Gastrocnemius medialis (tissue), 4 donors: Measurements from ENCODE around the gene NDOR1. TPM values are rescaled to one million over a fixed set of nuclear protein-coding genes. Genes with fewer than 3 reads are reported as not detected.

Experiments used
- ATAC-seq, 2 donors: fragments of 150-250 bp; one replicate each; pipeline ENCODE4 v1.9.1; 2016
- DNase-seq, 2 donors: peaks; one replicate each; pipeline ENCODE4 v3.0.0-alpha.2; 2019
- H3K27ac ChIP-seq, 4 donors: fragments of 200-600 bp; sonication (generic); 1 replicate in 1 of 4; 2 replicates in 3 of 4; pipeline ENCODE4 v1.5.1; 2016 to 2018; ENCODE audit warnings: mild to moderate bottlenecking in 2 of 4, moderate library complexity in 1 of 4
- H3K27me3 ChIP-seq, 3 donors: fragments of 200-600 bp; sonication (generic) in 2 of 3; 1 replicate in 1 of 3; 2 replicates in 2 of 3; pipeline versions ENCODE4 v1.5.1 to v1.6.0; 2016 to 2019; ENCODE audit warnings: mild to moderate bottlenecking in 1 of 3, moderate library complexity in 1 of 3
- H3K36me3 ChIP-seq, 2 donors: fragments of 200-600 bp; sonication (generic) in 1 of 2; one replicate each; pipeline ENCODE4 v1.5.1; 2017 to 2018
- H3K4me1 ChIP-seq, 2 donors: fragments of 200-600 bp; sonication (generic) in 1 of 2; one replicate each; pipeline ENCODE4 v1.5.1; 2016 to 2017; ENCODE audit warnings: mild to moderate bottlenecking in 2 of 2
- H3K4me3 ChIP-seq, 4 donors: fragments of 200-600 bp; sonication (generic) in 3 of 4; 1 replicate in 1 of 4; 2 replicates in 3 of 4; pipeline ENCODE4 v1.5.1; 2016 to 2019; ENCODE audit warnings: mild to moderate bottlenecking in 2 of 4
- H3K9me3 ChIP-seq, 3 donors: fragments of 200-600 bp; sonication (generic) in 2 of 3; 1 replicate in 1 of 3; 2 replicates in 2 of 3; pipeline ENCODE4 v1.5.1; 2016 to 2019
- CTCF ChIP-seq, 5 experiments: fragments of 450-650 bp in 3 of 5; fragments of 200-600 bp in 2 of 5; sonication (generic) in 2 of 5; IDR thresholded peaks in 4 of 5; conservative IDR thresholded peaks in 1 of 5; 1 replicate in 4 of 5; 2 replicates in 1 of 5; pipeline ENCODE4 v1.5.1; 2016 to 2019; ENCODE audit warnings: antibody characterized with exemption in 5 of 5, mild to moderate bottlenecking in 3 of 5, moderate library complexity in 3 of 5
- POLR2A ChIP-seq, 2 donors: fragments of 450-650 bp; IDR thresholded peaks; one replicate each; pipeline ENCODE4 v1.6.1; 2017; ENCODE audit warnings: antibody characterized with exemption in 2 of 2, mild to moderate bottlenecking in 2 of 2, moderate library complexity in 2 of 2
- in situ Hi-C, 4 donors: fragments of 200-750 bp; cut with MboI; loops; one replicate each; pipeline versions ENCODE4 v1.15.0 to v1.8.0; 2017; ENCODE audit warnings: low sequenced_read_pairs in 4 of 4
- intact Hi-C: fragments of 100-400 bp; cut with DNase I; formaldehyde crosslinking; loops from one replicate; pipeline ENCODE4 v1.15.1; 2023; ENCODE audit warnings: low total_unique reads
- total RNA-seq, 4 donors: library from RNA; depleted of rRNA; stranded (reverse); fragments of >200 nt; gene quantifications; one replicate each; pipeline versions ENCODE4 v1.1.0 to v1.2.3, GENCODE V29; 2016

The NDOR1 gene
- total RNA-seq, 4 donors from 2014 or later, result 2.4 to 5.0 (median 4.1) TPM

GRCh38 chr9:137192448-137192780, 13.1 kb upstream of the NDOR1 start:
- H3K4me3 ChIP-seq, result no peak overlapping the region
- DNase-seq (no peak), ATAC-seq (no peak)
- in situ Hi-C loops, result no loop called here
- H3K27ac ChIP-seq, result no peak overlapping the region
- no peak for TF ChIP-seq POLR2A (IDR thresholded peaks at IDR 0.05)
- TF ChIP-seq CTCF (IDR thresholded peaks at IDR 0.05 in 4 of 5, conservative IDR thresholded peaks at IDR 0.05 in 1 of 5), result no peak
- H3K9me3 ChIP-seq, result no peaks in the 10 kb centered on the region
- H3K27me3 ChIP-seq, result no peaks in the 10 kb centered on the region
- intact Hi-C loops, result no loop called here
- H3K4me1 ChIP-seq, result peaks cover 25 to 40% of the 10 kb centered on the region in 2 donors
- peaks cover 0 to 22% of the 10 kb centered on the region in 2 donors for H3K36me3 ChIP-seq

GRCh38 chr9:137192859-137193258, 12.6 kb upstream of the NDOR1 start:
- in situ Hi-C loops, result no loop called here
- Histone ChIP-seq H3K4me1 (peaks cover 21 to 40% of the 10 kb centered on the region in 2 donors), H3K27me3 (no peaks in the 10 kb centered on the region), H3K9me3 (no peaks in the 10 kb centered on the region), H3K4me3 (no peak overlapping the region), H3K36me3 (peaks cover 0 to 22% of the 10 kb centered on the region in 2 donors), H3K27ac (no peak overlapping the region)
- DNase-seq (no peak), ATAC-seq (no peak)
- intact Hi-C loops, result no loop called here
- TF ChIP-seq POLR2A (IDR thresholded peaks at IDR 0.05), result no peak
- no peak for TF ChIP-seq CTCF (IDR thresholded peaks at IDR 0.05 in 4 of 5, conservative IDR thresholded peaks at IDR 0.05 in 1 of 5)

GRCh38 chr9:137193771-137194170, 11.7 kb upstream of the NDOR1 start:
- DNase-seq (no peak), ATAC-seq (no peak)
- H3K27me3 ChIP-seq, result no peaks in the 10 kb centered on the region
- peaks cover 28 to 45% of the 10 kb centered on the region in 2 donors for H3K4me1 ChIP-seq
- H3K9me3 ChIP-seq, result no peaks in the 10 kb centered on the region
- in situ Hi-C loops (no loop called here), intact Hi-C loops (no loop called here)
- TF ChIP-seq CTCF (IDR thresholded peaks at IDR 0.05 in 4 of 5, conservative IDR thresholded peaks at IDR 0.05 in 1 of 5), result no peak
- TF ChIP-seq POLR2A (IDR thresholded peaks at IDR 0.05), result no peak
- H3K27ac ChIP-seq, result no peak overlapping the region
- H3K4me3 ChIP-seq, result no peak overlapping the region
- H3K36me3 ChIP-seq, result peaks cover 0 to 22% of the 10 kb centered on the region in 2 donors

GRCh38 chr9:137194388-137194787, 11.1 kb upstream of the NDOR1 start:
- in situ Hi-C loops, result no loop called here
- ATAC-seq, result no peak

More at GRCh38 chr9:137194388-137194787, 11.1 kb upstream of the NDOR1 start:
- peaks cover 0 to 22% of the 10 kb centered on the region in 2 donors for H3K36me3 ChIP-seq
- H3K27me3 ChIP-seq, result no peaks in the 10 kb centered on the region
- DNase-seq, result no peak
- no peak overlapping the region for H3K4me3 ChIP-seq
- intact Hi-C loops, result no loop called here
- peaks cover 32 to 48% of the 10 kb centered on the region in 2 donors for H3K4me1 ChIP-seq
- no peaks in the 10 kb centered on the region for H3K9me3 ChIP-seq
- H3K27ac ChIP-seq, result no peak overlapping the region
- TF ChIP-seq CTCF (IDR thresholded peaks at IDR 0.05 in 4 of 5, conservative IDR thresholded peaks at IDR 0.05 in 1 of 5) (no peak), POLR2A (IDR thresholded peaks at IDR 0.05) (no peak)
